Ascending aorta (tissue), 2 donors: ENCODE data around the gene ESPN. TPM values are rescaled to one million over a fixed set of nuclear protein-coding genes. Genes with fewer than 3 reads are reported as not detected.

Experiments used
- DNase-seq, 2 donors: peaks; one replicate each; pipeline ENCODE4 v3.0.0-alpha.2; 2019; ENCODE audit warnings: low spot score in 2 of 2
- H3K27ac ChIP-seq, 2 donors: fragments of 200-600 bp; sonication (generic); one replicate each; pipeline ENCODE4 v1.5.1; 2016 to 2017; ENCODE audit warnings: mild to moderate bottlenecking in 1 of 2
- H3K27me3 ChIP-seq: fragments of 200-600 bp; sonication (generic); one replicate; pipeline ENCODE4 v1.5.1; 2017
- H3K36me3 ChIP-seq, 2 donors: fragments of 200-600 bp; sonication (generic); one replicate each; pipeline ENCODE4 v1.5.1; 2016
- H3K4me1 ChIP-seq, 2 donors: fragments of 200-600 bp; sonication (generic); one replicate each; pipeline ENCODE4 v1.5.1; 2016 to 2017; ENCODE audit warnings: mild to moderate bottlenecking in 1 of 2
- H3K4me3 ChIP-seq, 2 donors: fragments of 200-600 bp; sonication (generic); one replicate each; pipeline ENCODE4 v1.5.1; 2016 to 2017; ENCODE audit warnings: mild to moderate bottlenecking in 1 of 2
- H3K9me3 ChIP-seq, 2 donors: fragments of 200-600 bp; sonication (generic); one replicate each; pipeline ENCODE4 v1.5.1; 2016
- intact Hi-C: fragments of 100-400 bp; cut with DNase I; formaldehyde crosslinking; loops from one replicate; pipeline ENCODE4 v1.15.1; 2023
- total RNA-seq: library from RNA; depleted of rRNA; stranded (reverse); fragments of >200 nt; gene quantifications from one replicate; pipeline ENCODE4 v1.1.0, GENCODE V29; 2016
- TF ChIP-seq, protein P1 (sequence below), 3 experiments: fragments of 200-600 bp in 2 of 3; fragments of 450-650 bp in 1 of 3; sonication (generic) in 2 of 3; IDR thresholded peaks; one replicate each; pipeline ENCODE4 v1.5.1; 2016 to 2019; ENCODE audit warnings: antibody characterized with exemption in 3 of 3, mild to moderate bottlenecking in 1 of 3, moderate library complexity in 1 of 3

ESPN gene
- total RNA-seq, 1 donor from 2014 or later, result 2.2 TPM

DNA sequence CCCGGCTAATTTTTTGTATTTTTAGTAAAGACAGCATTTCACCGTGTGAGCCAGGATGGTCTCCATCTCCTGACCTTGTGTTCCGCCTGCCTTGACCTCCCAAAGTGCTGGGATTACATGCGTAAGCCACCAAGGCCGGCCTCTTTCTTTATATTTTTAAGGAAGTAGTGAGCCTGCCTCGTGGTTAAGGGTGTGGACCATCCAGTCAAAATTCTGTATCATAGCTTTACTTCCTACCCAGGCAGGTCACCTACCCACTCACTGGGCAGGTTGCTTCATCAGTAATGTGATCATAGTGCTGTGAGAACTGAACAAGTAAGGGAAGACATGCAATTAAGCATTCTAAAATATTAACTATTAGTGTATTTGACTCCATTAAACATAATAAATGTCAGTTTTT lies 22.9 kb upstream of the ESPN start:
- no peaks in the 10 kb centered on the region for H3K36me3 ChIP-seq
- no peak for DNase-seq
- no peak overlapping the region for H3K27ac ChIP-seq
- H3K27me3 ChIP-seq, result no peaks in the 10 kb centered on the region
- intact Hi-C loops, result no loop called here
- H3K9me3 ChIP-seq, result no peaks in the 10 kb centered on the region
- TF ChIP-seq, protein P1, sequence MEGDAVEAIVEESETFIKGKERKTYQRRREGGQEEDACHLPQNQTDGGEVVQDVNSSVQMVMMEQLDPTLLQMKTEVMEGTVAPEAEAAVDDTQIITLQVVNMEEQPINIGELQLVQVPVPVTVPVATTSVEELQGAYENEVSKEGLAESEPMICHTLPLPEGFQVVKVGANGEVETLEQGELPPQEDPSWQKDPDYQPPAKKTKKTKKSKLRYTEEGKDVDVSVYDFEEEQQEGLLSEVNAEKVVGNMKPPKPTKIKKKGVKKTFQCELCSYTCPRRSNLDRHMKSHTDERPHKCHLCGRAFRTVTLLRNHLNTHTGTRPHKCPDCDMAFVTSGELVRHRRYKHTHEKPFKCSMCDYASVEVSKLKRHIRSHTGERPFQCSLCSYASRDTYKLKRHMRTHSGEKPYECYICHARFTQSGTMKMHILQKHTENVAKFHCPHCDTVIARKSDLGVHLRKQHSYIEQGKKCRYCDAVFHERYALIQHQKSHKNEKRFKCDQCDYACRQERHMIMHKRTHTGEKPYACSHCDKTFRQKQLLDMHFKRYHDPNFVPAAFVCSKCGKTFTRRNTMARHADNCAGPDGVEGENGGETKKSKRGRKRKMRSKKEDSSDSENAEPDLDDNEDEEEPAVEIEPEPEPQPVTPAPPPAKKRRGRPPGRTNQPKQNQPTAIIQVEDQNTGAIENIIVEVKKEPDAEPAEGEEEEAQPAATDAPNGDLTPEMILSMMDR (IDR thresholded peaks at IDR 0.05), result no peak
- no peak overlapping the region for H3K4me3 ChIP-seq
- H3K4me1 ChIP-seq, result no peaks in the 10 kb centered on the region

DNA sequence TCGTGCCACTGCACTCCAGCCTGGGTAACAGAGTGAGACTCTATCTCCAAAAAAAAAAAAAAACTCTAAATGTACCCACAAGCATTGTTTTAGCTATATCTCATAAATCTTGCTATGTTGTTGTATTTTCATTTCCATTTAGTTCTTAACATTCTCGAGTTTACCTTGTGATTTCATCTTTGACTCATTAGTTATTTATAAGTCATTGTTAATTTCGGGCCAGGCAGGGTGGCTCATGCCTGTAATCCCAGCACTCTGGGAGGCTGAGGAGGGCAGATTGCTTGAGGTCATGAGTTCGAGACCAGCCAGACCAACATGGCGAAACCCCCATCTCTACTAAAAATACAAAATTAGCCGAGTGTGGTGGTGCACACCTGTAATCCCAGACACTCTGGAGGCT lies 16.6 kb upstream of the ESPN start:
- no peaks in the 10 kb centered on the region for H3K4me1 ChIP-seq
- H3K36me3 ChIP-seq, result no peaks in the 10 kb centered on the region
- intact Hi-C loops, result no loop called here
- H3K27ac ChIP-seq, result no peak overlapping the region
- no peak for DNase-seq
- H3K9me3 ChIP-seq, result no peaks in the 10 kb centered on the region
- H3K27me3 ChIP-seq, result no peaks in the 10 kb centered on the region
- TF ChIP-seq, protein P1 (IDR thresholded peaks at IDR 0.05), result no peak
- H3K4me3 ChIP-seq, result no peak overlapping the region

DNA sequence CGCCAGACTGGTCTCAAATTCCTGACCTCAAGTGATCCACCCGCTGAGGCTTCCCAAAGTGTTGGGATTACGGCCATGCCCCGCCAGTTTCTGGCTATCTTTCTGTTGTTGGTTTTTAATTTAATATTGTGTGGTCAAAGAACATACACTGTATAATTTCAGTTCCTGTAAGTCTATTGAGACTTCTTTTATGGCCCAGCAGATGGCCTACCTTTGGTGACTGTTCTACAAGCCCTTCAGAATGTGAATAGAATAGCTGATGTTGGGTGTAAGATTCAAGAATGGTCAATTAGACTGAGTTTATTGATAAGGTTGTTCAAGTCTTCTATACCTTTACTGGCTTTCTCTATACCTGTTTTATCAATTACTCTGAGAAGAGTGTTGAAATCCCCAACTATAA lies 15.5 kb upstream of the ESPN start:
- Histone ChIP-seq H3K36me3 (no peaks in the 10 kb centered on the region), H3K27me3 (no peaks in the 10 kb centered on the region), H3K27ac (no peak overlapping the region), H3K4me3 (no peak overlapping the region), H3K4me1 (no peaks in the 10 kb centered on the region), H3K9me3 (no peaks in the 10 kb centered on the region)
- intact Hi-C loops, result no loop called here
- no peak for DNase-seq
- TF ChIP-seq, protein P1 (IDR thresholded peaks at IDR 0.05), result no peak

DNA sequence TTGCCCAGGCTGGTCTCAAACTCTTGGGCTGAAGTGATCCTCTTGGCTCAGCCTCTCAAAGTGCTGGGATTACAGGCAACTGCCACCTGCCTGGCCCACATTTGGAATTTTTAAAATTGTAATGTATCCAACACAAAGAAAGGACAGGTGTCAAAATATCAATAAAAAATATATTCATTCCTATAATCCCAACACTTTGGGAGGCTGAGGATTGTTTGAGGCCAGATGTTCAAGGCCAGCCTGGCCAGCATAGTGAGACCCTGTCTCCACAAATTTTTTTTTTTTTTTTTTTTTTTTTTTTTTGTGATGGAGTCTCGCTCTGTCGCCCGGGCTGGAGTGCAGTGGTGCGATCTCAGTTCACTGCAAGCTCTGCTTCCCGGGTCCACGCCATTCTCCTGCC lies 14.8 kb upstream of the ESPN start:
- TF ChIP-seq, protein P1 (IDR thresholded peaks at IDR 0.05), result no peak
- H3K36me3 ChIP-seq, result no peaks in the 10 kb centered on the region
- no peaks in the 10 kb centered on the region for H3K9me3 ChIP-seq
- H3K27ac ChIP-seq, result no peak overlapping the region
- intact Hi-C loops, result no loop called here
- peaks cover 4% of the 10 kb centered on the region for H3K27me3 ChIP-seq
- H3K4me3 ChIP-seq, result no peak overlapping the region
- no peak for DNase-seq
- H3K4me1 ChIP-seq, result no peaks in the 10 kb centered on the region

DNA sequence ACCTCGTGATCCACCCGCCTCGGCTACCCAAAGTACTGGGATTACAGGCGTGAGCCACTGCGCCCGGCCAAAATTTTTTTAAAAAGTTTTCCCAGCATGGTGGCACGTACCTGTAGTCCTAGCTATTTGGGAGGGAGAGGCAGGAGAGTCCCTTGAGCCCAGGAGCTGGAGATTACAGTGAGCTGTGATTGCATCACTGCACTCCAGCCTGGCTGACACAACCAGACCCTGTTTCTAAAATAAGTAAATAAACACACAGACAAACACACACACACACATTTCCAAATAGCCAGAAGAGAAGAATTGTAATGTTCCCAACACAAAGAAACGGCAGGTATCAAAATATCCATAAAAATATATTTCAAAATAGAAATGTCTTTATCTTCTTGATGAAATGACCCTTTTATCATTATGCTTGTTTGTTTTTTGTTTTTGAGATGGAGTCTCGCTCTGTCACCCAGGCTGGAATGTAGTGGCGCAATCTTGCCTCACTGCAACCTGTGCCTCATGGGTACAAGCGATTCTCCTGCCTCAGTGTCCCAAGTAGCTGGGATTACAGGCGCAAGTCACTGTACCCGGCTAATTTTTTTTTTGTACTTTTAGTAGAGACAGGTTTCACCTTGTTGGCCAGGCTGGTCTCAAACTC lies 14.2 kb upstream of the ESPN start:
- H3K27me3 ChIP-seq, result peaks cover 10% of the 10 kb centered on the region
- intact Hi-C loops, result no loop called here

More for the DNA sequence above, 14.2 kb upstream of the ESPN start:
- Histone ChIP-seq H3K27ac (no peak overlapping the region), H3K9me3 (no peaks in the 10 kb centered on the region), H3K4me3 (no peak overlapping the region), H3K4me1 (no peaks in the 10 kb centered on the region), H3K36me3 (no peaks in the 10 kb centered on the region)
- no peak for DNase-seq
- TF ChIP-seq, protein P1 (IDR thresholded peaks at IDR 0.05), result no peak
